ENCODE data around the gene DHRS3. TPM values are rescaled to one million over a fixed set of nuclear protein-coding genes. Genes with fewer than 3 reads are reported as not detected.

Gene DHRS3
- total RNA-seq, 1 experiment from 2014 or later = 239 TPM

DNA sequence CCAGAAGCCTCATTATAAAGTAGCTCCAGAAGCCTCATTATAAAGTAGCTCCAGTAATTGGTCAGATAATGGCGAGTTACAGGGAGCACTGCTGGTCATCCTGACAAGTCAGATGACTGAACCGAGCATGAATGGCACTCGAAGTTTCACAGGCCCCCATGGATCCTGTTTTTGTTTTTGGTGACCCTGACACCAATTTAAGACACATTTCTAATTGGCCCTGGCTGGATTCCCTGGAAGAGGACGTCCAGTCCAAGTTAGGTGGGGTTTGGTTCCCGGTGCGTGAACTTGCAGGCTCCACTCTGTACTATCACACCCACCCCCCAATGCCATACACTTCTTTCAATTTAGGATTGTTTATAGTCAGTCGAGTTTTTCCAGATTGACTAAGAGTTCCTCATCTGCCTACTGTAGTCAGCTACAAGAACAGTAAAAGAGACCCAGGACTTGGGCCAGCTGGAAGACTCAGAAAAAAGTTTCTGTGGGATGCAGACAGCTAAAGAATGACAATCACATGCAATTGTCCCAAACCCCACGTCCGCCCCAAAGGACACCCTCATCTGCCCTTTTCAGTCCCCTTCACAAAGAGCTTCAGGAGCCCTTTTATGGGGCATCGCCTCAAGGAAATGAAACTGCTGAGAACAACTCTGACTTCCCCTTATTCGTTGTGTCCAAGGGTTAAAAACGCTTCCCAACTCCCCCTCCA lies 2.7 kb downstream of the DHRS3 start:
- Mint-ChIP-seq H3K4me3 (ENCODE audit: low read depth, unreplicated experiment) (peak overlapping the region; percentile 92), H3K27ac (ENCODE audit: unreplicated experiment) (peak overlapping the region; percentile 96), H3K27me3 (ENCODE audit: unreplicated experiment) (no peaks in the 10 kb centered on the region), H3K4me1 (ENCODE audit: low read depth, unreplicated experiment) (peaks cover 33% of the 10 kb centered on the region), H3K9me3 (ENCODE audit: low read depth, unreplicated experiment) (peaks cover 2% of the 10 kb centered on the region), H3K36me3 (ENCODE audit: insufficient read depth, unreplicated experiment) (peaks cover 96% of the 10 kb centered on the region)
- CTCF ChIA-PET = interaction anchor here (0.6 to 2.4 kb wide), 4 partner anchors 11 to 223 kb away, joined by 4 to 8 read pairs (median 7); no protein-coding TSS in a partner anchor
- TF ChIP-seq, protein P1, sequence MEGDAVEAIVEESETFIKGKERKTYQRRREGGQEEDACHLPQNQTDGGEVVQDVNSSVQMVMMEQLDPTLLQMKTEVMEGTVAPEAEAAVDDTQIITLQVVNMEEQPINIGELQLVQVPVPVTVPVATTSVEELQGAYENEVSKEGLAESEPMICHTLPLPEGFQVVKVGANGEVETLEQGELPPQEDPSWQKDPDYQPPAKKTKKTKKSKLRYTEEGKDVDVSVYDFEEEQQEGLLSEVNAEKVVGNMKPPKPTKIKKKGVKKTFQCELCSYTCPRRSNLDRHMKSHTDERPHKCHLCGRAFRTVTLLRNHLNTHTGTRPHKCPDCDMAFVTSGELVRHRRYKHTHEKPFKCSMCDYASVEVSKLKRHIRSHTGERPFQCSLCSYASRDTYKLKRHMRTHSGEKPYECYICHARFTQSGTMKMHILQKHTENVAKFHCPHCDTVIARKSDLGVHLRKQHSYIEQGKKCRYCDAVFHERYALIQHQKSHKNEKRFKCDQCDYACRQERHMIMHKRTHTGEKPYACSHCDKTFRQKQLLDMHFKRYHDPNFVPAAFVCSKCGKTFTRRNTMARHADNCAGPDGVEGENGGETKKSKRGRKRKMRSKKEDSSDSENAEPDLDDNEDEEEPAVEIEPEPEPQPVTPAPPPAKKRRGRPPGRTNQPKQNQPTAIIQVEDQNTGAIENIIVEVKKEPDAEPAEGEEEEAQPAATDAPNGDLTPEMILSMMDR (IDR thresholded peaks at IDR 0.05; ENCODE audit: unreplicated experiment) = no peak
- no TSS peak for BruUV-seq (replicated peaks)
- intact Hi-C loops (cut with micrococcal nuclease; ENCODE audit: unreplicated experiment) = loop anchor here (5.0 kb wide), 2 partner anchors 73 to 183 kb away; no protein-coding TSS in a partner anchor
- DNase-seq = no peak

GRCh38 chr1:12614402-12615158 lies 3.4 kb downstream of the DHRS3 start:
- Mint-ChIP-seq H3K4me1 (ENCODE audit: low read depth, unreplicated experiment) (peaks cover 32% of the 10 kb centered on the region), H3K4me3 (ENCODE audit: low read depth, unreplicated experiment) (peak overlapping the region; percentile 92), H3K9me3 (ENCODE audit: low read depth, unreplicated experiment) (peaks cover 2% of the 10 kb centered on the region), H3K36me3 (ENCODE audit: insufficient read depth, unreplicated experiment) (peaks cover 98% of the 10 kb centered on the region), H3K27ac (ENCODE audit: unreplicated experiment) (peak overlapping the region; percentile 96), H3K27me3 (ENCODE audit: unreplicated experiment) (no peaks in the 10 kb centered on the region)
- intact Hi-C loops (cut with micrococcal nuclease; ENCODE audit: unreplicated experiment) = loop anchor here (5.0 kb wide), 2 partner anchors 72 to 182 kb away; no protein-coding TSS in a partner anchor
- CTCF ChIA-PET = interaction anchor here (0.6 to 2.4 kb wide), 3 partner anchors 41 to 260 kb away, joined by 6 to 8 read pairs (median 6); no protein-coding TSS in a partner anchor
- DNase-seq = no peak
- BruUV-seq (replicated peaks) = no TSS peak
- TF ChIP-seq, protein P1 (IDR thresholded peaks at IDR 0.05; ENCODE audit: unreplicated experiment) = no peak

DNA sequence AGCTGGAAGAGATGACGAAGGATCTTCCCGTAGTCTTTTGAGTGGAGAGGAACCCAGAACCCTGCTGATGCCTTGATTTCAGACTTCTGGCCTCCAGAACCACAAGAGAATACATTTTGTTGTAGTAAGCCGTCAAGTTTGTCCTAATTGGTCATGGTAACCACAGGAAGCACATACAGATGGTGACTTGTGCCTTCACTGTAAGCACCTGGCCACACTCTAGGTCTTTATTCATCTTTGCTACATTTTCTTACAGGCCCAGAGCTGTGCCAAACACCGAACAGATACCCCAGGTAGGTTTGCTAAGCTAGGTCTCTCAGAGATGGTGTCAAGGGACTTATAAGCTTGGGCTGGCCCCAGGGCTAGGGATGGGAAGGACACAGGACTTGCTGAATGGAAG lies 4.8 kb downstream of the DHRS3 start:
- Mint-ChIP-seq H3K9me3 (ENCODE audit: low read depth, unreplicated experiment) (peaks cover 2% of the 10 kb centered on the region), H3K4me3 (ENCODE audit: low read depth, unreplicated experiment) (peak overlapping the region; percentile 92), H3K36me3 (ENCODE audit: insufficient read depth, unreplicated experiment) (peaks cover 98% of the 10 kb centered on the region), H3K27ac (ENCODE audit: unreplicated experiment) (peak overlapping the region; percentile 34), H3K4me1 (ENCODE audit: low read depth, unreplicated experiment) (peaks cover 44% of the 10 kb centered on the region), H3K27me3 (ENCODE audit: unreplicated experiment) (no peaks in the 10 kb centered on the region)
- CTCF ChIA-PET = no interaction called here
- intact Hi-C loops (cut with micrococcal nuclease; ENCODE audit: unreplicated experiment) = no loop called here
- TF ChIP-seq, protein P1 (IDR thresholded peaks at IDR 0.05; ENCODE audit: unreplicated experiment) = no peak
- no peak for DNase-seq
- BruUV-seq (replicated peaks) = no TSS peak

- BruUV-seq (replicated peaks) = no TSS peak
- peak overlapping the region; percentile 17 for H3K4me3 Mint-ChIP-seq (ENCODE audit: low read depth, unreplicated experiment)
- intact Hi-C loops (cut with micrococcal nuclease; ENCODE audit: unreplicated experiment) = no loop called here
- no peak for DNase-seq
- H3K4me1 Mint-ChIP-seq (ENCODE audit: low read depth, unreplicated experiment) = peaks cover 47% of the 10 kb centered on the region
- TF ChIP-seq, protein P1 (IDR thresholded peaks at IDR 0.05; ENCODE audit: unreplicated experiment) = no peak
- CTCF ChIA-PET = interaction anchor here (0.5 kb wide), 1 partner anchor 343 kb away, joined by 3 read pairs; no protein-coding TSS in a partner anchor
- H3K9me3 Mint-ChIP-seq (ENCODE audit: low read depth, unreplicated experiment) = peaks cover 2% of the 10 kb centered on the region
- no peaks in the 10 kb centered on the region for H3K27me3 Mint-ChIP-seq (ENCODE audit: unreplicated experiment)
- peak overlapping the region; percentile 69 for H3K27ac Mint-ChIP-seq (ENCODE audit: unreplicated experiment)
- peaks cover 98% of the 10 kb centered on the region for H3K36me3 Mint-ChIP-seq (ENCODE audit: insufficient read depth, unreplicated experiment)
Observed at GRCh38 chr1:12610941-12611340, 7.1 kb downstream of the DHRS3 start.
